Left lung (tissue), 10 donors: ENCODE data around the gene RXFP2. TPM values are rescaled to one million over a fixed set of nuclear protein-coding genes. Genes with fewer than 3 reads are reported as not detected.
A peak's percentile ranks its signal among the peaks of the same experiment; 100 is the strongest.

Experiments used
- ATAC-seq: fragments of 200-7000 bp; cut with Tn5 transposase; one replicate; pipeline ENCODE4 v1.9.1; 2020; ENCODE audit warnings: moderate library complexity
- DNase-seq, 4 donors: peaks; one replicate each; pipeline ENCODE4 v3.0.0-alpha.2; 2013 to 2020
- H3K27ac ChIP-seq, 2 donors: fragments of 200-600 bp; sonication (generic) in 1 of 2; one replicate each; pipeline versions ENCODE4 v1.5.0 to v1.8.0; 2020 to 2021
- H3K27me3 ChIP-seq, 2 donors: fragments of 200-600 bp; sonication (generic) in 1 of 2; one replicate each; pipeline versions ENCODE4 v1.5.0 to v1.8.0; 2020 to 2021
- H3K36me3 ChIP-seq, 2 donors: fragments of 200-600 bp; sonication (generic) in 1 of 2; one replicate each; pipeline versions ENCODE4 v1.5.0 to v1.8.0; 2020 to 2021
- H3K4me1 ChIP-seq, 2 donors: fragments of 200-600 bp; one replicate each; pipeline ENCODE4 v1.8.0; 2021
- H3K4me3 ChIP-seq, 2 donors: fragments of 200-600 bp; sonication (generic) in 1 of 2; one replicate each; pipeline versions ENCODE4 v1.5.0 to v1.8.0; 2020 to 2021; ENCODE audit warnings: mild to moderate bottlenecking in 1 of 2
- H3K9me3 ChIP-seq, 2 donors: fragments of 200-600 bp; sonication (generic) in 1 of 2; one replicate each; pipeline versions ENCODE4 v1.5.0 to v1.8.0; 2020 to 2021
- intact Hi-C, 2 donors: fragments of 100-400 bp; cut with DNase I; formaldehyde crosslinking; loops; one replicate each; pipeline versions ENCODE4 v1.11.2 to v1.14.2; 2022
- polyA plus RNA-seq, 6 donors: library from polyadenylated mRNA; unstranded; fragments of 120-200 nt; gene quantifications; one replicate each; pipeline ENCODE4 v1.2.1, GENCODE V29; 2013; ENCODE audit not compliant: insufficient read length in 6 of 6
- total RNA-seq, 2 donors: library from RNA; stranded (reverse); fragmentation: NEBNext Ultra II Directional; extraction: Animal tissue kit (Norgen Biotek cat#: 25700); gene quantifications; one replicate each; pipeline ENCODE4 v1.2.1, GENCODE V29; 2021
- TF ChIP-seq, protein P1 (sequence below), 2 donors: fragments of 200-600 bp; sonication (generic) in 1 of 2; IDR thresholded peaks; one replicate each; pipeline versions ENCODE4 v1.5.0 to v1.8.0; 2021; ENCODE audit warnings: antibody characterized with exemption in 2 of 2
- donor health status: DM: no; HTN: yes; CAD: no.
- donor health status: DM: no; HTN: no; CAD: no.

RXFP2 gene
- total and polyA plus RNA-seq, 8 donors: not detected

DNA sequence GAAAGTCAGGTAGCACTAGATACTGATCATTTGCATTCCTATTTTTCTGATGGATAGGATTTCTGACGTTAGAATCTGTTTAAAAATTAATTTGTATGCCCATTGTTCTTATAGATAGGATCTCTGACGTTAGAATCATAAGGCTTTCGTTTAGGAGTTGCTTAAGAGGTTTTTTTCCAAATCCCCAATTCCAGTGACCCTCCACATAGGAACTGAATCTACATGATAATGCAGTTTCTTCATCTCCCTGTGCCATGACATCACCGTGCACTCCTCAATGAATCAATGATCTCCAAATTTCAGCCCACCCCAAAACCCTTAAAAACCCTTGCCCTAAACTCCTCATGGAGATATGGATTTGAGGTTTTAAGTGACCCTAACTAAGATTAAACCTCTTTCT lies 87.2 kb downstream of the RXFP2 start:
- Histone ChIP-seq H3K27ac (no peak overlapping the region), H3K27me3 (no peaks in the 10 kb centered on the region), H3K4me3 (no peak overlapping the region), H3K36me3 (no peaks in the 10 kb centered on the region), H3K9me3 (no peaks in the 10 kb centered on the region), H3K4me1 (no peaks in the 10 kb centered on the region)
- intact Hi-C loops: no loop called here
- no peak for DNase-seq
- ATAC-seq: no peak
- TF ChIP-seq, protein P1, sequence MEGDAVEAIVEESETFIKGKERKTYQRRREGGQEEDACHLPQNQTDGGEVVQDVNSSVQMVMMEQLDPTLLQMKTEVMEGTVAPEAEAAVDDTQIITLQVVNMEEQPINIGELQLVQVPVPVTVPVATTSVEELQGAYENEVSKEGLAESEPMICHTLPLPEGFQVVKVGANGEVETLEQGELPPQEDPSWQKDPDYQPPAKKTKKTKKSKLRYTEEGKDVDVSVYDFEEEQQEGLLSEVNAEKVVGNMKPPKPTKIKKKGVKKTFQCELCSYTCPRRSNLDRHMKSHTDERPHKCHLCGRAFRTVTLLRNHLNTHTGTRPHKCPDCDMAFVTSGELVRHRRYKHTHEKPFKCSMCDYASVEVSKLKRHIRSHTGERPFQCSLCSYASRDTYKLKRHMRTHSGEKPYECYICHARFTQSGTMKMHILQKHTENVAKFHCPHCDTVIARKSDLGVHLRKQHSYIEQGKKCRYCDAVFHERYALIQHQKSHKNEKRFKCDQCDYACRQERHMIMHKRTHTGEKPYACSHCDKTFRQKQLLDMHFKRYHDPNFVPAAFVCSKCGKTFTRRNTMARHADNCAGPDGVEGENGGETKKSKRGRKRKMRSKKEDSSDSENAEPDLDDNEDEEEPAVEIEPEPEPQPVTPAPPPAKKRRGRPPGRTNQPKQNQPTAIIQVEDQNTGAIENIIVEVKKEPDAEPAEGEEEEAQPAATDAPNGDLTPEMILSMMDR (IDR thresholded peaks at IDR 0.05): no peak

DNA sequence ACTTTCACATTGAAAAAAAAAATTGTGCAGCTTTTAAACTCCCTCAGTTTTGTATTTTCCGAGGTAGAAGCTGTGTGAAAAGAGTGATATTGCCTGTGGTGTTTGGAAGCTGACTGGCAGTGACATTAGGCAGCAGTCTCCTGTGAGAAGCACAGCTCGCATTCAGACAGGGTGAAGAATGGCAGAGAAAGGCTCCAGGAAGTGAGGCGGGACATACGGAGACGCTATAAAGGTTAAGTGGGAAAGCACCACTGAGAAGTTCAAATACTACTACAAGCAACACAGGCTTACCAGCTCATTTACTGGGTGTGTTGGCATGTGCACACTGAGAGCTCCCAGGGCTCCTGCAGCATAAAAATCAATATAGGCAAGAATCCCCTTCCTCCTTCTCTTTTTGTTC lies 88.4 kb downstream of the RXFP2 start:
- TF ChIP-seq, protein P1 (IDR thresholded peaks at IDR 0.05): no peak
- DNase-seq (peak in 1 of 4 donors; percentile 13), ATAC-seq (peak; percentile 92)
- Histone ChIP-seq H3K36me3 (no peaks in the 10 kb centered on the region), H3K27me3 (no peaks in the 10 kb centered on the region), H3K4me1 (no peaks in the 10 kb centered on the region), H3K4me3 (no peak overlapping the region), H3K27ac (no peak overlapping the region), H3K9me3 (no peaks in the 10 kb centered on the region)
- intact Hi-C loops: no loop called here

DNA sequence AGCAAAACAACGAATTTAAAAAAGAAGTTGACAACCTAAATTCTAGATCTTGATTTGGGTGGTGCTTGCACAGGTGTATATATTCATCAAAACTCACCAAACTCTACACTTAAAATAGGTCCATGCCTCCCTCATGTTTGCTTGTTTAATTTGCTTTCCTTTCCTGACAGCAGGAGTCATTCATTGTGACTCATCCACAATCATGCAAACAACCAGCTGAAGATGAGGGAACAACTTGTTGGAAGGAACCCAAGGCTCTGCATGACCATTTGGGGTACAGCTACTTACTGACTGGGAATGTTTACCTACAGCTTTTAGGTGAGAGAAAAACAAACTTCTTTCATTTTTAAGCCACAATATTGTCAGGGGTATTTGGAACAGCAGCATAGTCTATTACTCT lies 96.6 kb downstream of the RXFP2 start:
- intact Hi-C loops: no loop called here
- Histone ChIP-seq H3K36me3 (no peaks in the 10 kb centered on the region), H3K4me3 (no peak overlapping the region), H3K27ac (no peak overlapping the region), H3K27me3 (no peaks in the 10 kb centered on the region), H3K9me3 (no peaks in the 10 kb centered on the region), H3K4me1 (no peaks in the 10 kb centered on the region)
- TF ChIP-seq, protein P1 (IDR thresholded peaks at IDR 0.05): no peak
- DNase-seq (no peak), ATAC-seq (peak; percentile 43)

DNA sequence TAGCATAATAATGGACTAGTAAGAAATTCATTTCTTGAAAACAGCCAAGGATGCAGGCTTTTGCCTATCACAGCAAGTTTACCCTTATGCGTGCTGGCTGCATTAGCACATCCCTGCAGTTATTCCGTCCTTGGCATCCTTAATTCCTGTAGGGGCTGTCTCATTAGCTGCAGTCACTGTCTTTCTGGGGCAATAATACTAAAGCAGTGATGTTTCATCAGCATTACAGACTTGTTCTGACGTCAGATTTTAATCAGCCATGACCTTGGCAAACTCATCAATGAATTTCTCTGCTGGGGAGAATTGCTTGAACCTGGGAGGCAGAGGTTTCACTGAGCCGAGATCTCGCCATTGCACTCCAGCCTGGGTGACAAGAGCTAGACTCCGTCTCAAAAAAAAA lies 103.7 kb downstream of the RXFP2 start:
- Histone ChIP-seq H3K27ac (no peak overlapping the region), H3K4me1 (peaks cover 0 to 15% of the 10 kb centered on the region in 2 donors), H3K9me3 (no peaks in the 10 kb centered on the region), H3K27me3 (peaks cover 0 to 18% of the 10 kb centered on the region in 2 donors), H3K4me3 (no peak overlapping the region), H3K36me3 (no peaks in the 10 kb centered on the region)
- intact Hi-C loops: no loop called here
- DNase-seq (no peak), ATAC-seq (no peak)
- TF ChIP-seq, protein P1 (IDR thresholded peaks at IDR 0.05): no peak

DNA sequence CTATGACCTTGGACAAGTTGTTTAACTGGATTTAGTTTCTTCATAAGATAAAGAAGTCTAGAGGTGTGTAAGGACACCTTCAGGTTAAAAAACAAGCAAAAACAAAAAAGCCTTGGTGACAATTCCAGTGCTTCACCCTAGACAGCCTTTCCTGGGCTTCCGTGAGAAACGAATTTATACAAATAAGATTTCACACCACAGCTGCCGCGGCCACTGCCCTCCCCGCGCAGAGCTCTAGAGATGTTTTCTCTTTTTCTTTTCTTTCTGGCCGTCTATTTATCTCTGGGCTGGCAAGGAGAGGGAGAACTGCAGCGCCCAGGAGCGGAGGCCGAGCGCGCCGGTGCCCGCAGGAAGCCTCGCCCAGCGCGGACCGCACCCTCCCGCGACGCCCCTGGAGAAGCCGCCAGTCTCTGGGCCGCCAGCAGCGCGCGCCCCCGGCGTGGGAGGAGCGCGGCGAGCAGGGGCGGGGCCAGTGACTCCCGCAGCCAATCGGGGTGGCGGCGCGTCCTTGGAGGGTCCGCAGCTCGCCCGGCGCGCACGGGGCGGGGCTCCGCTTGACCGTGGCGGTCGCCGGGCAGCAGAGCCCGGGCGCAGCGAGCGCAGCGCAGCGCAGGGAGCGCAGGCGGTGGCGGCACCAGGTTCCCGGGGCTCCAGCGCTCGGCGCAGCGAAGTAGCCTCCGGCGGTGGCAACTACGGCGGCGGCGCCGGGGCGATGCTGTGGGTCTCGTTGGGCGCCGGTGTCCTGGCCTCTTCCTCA lies 107.0 kb downstream of the RXFP2 start:
- no peaks in the 10 kb centered on the region for H3K36me3 ChIP-seq
- H3K27ac ChIP-seq: peak overlapping the region in 1 of 2 donors; percentile 83
- TF ChIP-seq, protein P1 (IDR thresholded peaks at IDR 0.05): no peak
- H3K4me3 ChIP-seq: peak overlapping the region; percentile 61 to 71
- ATAC-seq: peak; percentile 99
- peak; percentile 85 to 97 (median 93) for DNase-seq
- H3K9me3 ChIP-seq: no peaks in the 10 kb centered on the region
- intact Hi-C loops: no loop called here
- peaks cover 0 to 18% of the 10 kb centered on the region in 2 donors for H3K27me3 ChIP-seq
- H3K4me1 ChIP-seq: peaks cover 0 to 15% of the 10 kb centered on the region in 2 donors
